ENCODE results near the gene ITGB3BP.

DNA sequence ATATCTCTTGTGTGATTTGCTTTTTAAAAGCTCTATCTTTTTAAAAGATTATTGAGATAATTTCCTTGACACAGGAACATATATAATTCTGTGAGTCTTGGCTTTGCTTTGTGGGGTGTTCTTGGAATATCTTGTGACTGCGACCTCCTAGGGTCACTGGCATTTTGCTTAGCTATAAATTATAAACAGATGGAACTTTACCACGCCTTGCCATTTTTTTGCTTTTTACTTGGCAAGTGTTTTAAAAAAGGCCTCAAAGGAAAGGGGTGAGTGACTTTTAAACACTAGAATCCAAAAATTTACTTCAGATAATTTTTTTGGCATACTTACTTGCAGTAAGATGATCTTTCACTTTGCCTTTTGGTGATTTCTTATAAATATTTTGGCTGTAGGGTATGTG is 112.0 kb downstream of the ITGB3BP start:
- TF ChIP-seq EP300 (IDR thresholded peaks at IDR 0.05) (no peak), POLR2A (IDR thresholded peaks at IDR 0.05) (no peak), POLR2AphosphoS5 (IDR thresholded peaks at IDR 0.05) (no peak)
- TF ChIP-seq, protein P1, sequence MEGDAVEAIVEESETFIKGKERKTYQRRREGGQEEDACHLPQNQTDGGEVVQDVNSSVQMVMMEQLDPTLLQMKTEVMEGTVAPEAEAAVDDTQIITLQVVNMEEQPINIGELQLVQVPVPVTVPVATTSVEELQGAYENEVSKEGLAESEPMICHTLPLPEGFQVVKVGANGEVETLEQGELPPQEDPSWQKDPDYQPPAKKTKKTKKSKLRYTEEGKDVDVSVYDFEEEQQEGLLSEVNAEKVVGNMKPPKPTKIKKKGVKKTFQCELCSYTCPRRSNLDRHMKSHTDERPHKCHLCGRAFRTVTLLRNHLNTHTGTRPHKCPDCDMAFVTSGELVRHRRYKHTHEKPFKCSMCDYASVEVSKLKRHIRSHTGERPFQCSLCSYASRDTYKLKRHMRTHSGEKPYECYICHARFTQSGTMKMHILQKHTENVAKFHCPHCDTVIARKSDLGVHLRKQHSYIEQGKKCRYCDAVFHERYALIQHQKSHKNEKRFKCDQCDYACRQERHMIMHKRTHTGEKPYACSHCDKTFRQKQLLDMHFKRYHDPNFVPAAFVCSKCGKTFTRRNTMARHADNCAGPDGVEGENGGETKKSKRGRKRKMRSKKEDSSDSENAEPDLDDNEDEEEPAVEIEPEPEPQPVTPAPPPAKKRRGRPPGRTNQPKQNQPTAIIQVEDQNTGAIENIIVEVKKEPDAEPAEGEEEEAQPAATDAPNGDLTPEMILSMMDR (IDR thresholded peaks at IDR 0.05), result no peak

Measured in sigmoid colon (tissue), 4 donors.